HG03280 (cell line): Measurements from ENCODE around the gene CAMKMT.

ENCODE experiments used
- ATAC-seq: cut with Tn5 transposase; IDR thresholded peaks from one replicate; pipeline ENCODE4 v1.9.1; 2021; ENCODE audit warnings: mild to moderate bottlenecking, moderate library complexity; ENCODE audit not compliant: unreplicated experiment

Gene CAMKMT

DNA sequence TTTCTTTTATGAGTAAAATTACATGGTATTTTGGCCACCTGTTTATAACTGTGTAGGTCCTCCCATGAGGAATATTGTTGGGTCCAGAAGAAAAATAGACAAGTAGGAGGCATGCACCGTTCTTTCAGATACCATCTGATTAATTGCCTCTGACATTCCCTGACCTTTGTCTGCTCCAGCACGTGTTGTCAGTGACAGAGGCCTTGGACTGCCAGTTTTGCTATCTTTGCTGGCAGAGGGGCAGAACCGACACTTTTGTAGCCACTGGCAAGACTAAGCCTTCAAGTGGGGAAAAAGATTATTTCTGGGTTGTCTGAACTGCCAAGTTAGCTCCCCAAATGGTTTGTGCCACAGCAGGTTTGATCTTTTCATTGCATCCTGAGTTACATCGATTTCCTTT, 276.9 kb downstream of the CAMKMT start:
- no peak for ATAC-seq

DNA sequence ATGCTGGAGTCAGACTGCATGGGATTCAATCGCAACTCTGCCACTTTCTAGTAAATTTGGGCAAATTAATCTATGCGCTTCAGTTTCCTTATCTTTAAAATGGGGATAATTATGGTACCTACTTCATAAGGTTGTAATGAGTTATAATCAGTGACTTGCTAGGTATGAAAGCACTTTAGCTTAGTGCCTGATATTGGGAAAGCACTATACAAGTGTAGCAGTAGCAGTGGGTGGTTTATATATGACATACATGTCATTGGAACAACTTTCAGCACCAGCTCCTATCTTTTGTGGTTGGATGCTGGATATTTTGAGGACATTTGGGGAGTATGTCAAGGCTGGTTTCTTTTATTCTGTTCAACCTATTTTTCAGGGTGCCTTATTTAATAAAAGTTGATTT, 277.7 kb downstream of the CAMKMT start:
- no peak for ATAC-seq

DNA sequence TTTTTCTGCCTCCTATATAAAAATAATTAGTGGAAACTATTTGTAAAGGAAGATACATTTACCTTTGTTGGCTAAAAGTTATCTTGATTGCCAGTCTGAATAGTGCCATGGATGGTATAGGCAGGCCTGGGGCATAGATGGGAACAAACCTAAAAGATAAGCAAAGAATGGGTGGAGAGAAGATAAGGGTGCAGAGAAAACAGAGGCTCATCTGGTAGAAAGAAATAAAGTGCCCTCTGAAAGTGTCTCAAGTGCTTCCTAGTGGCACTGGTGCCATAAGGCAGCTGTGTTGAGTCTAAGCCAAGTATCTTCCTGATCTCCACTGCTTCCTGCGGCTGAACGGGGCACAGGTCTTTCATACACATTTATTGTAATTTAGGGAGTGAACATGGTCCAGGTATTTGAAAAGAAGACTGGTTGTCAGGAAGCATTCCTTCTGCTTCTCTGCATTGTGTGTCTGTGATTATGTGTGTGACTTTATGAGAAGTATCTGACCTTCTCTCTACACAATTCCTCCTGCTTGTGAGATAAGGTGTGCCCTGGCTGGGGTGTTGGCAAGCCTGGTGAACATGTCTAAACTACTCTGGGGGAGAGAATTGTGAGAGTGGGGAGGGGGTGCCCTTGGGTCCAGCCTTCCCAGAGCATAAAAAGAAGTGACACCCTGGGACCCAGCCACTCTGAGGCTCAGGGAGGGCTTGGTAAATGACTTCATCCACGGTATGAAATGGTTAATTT, 280.5 kb downstream of the CAMKMT start:
- no peak for ATAC-seq

DNA sequence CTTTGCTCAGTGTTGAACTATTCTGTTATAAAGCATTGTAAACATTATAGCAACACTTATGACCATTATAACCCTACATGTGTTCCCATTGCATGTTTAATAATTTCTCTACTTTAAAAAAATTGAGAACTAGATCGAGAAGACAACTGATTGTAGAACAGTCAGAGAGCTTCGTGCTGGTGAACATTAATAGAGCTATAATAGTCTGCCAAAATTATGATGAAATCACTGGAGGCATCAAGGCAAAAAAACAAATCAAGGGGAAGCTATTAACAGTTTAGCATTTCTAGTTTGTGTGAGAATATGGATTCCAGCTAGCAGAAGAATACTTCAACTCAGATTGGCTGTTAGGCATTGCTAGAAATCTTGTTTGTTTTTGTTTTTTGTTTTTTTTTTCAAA, 284.2 kb downstream of the CAMKMT start:
- no peak for ATAC-seq

DNA sequence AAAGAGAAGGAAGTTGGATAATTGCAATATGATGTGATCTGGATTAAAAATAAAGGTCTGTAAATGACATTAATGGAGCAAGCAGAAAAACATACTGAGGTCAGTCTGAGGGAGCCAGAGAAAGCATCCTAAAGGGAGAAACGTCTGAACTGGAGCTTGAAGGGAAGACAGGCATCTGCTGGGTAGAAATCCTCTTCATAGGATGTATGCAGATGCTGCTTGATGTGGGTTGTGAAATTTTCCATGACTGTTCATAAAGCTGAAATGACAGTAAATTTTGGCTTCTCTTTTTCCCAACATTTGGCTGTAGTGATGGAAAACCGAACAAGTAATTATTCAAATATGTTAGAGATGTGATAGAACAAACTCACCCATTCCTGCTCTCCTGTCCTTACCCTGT, 287.6 kb downstream of the CAMKMT start:
- no peak for ATAC-seq

DNA sequence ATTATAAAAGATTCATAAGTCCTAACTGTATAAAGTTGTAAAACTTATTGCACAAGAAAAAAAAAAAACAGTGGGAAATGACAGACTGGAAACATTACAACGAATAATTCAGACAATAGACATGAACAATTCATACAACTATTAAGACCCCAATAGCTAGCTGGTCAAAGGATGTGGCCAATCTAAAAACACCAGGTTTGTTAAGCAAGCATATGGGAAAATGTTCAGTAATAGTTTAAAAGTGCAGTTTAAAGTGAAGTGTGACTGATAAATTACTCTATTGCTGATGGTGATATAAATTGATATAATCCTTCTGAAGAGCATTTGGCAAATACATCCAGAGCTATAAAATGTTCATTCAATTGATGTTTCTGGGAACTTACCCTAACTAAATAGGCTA, 289.0 kb downstream of the CAMKMT start:
- ATAC-seq, result no peak

DNA sequence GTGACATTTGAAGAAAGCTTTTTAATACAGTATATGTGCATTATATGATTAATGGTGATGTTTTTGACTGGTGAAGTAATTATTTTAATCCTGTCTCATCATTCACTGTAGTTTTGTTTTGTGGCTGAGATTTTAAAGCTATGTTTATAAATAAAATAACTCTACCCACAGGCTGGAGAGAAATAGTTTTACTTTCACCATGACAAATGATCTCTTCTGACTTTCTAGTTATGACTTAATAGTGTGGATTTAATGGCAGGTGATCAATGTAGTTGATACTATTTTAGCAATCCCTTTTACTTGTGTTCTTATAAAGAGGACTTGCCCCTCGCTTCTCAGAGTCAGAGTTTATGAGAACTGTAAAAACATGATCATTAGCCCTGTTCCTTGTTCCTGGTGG, 290.2 kb downstream of the CAMKMT start:
- no peak for ATAC-seq

DNA sequence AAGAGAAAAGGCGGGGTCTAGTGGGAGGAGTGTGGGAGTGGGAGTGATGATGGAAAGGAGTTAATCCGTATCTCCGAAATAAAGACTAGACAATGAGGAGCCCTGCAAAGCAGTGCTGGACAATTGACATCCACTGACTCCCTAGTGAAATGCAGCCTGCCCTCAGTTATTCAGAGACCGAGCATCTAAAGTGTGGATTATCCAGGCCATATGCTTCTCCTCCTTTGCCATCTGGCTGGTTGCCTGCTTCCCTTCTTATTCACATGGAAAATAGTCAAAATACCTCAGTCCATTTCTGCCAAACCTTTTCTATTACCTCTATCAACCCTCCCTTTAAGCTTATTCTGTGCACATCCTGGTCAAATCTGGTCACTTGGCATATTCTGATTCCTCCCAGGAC, 291.0 kb downstream of the CAMKMT start:
- ATAC-seq, result no peak

DNA sequence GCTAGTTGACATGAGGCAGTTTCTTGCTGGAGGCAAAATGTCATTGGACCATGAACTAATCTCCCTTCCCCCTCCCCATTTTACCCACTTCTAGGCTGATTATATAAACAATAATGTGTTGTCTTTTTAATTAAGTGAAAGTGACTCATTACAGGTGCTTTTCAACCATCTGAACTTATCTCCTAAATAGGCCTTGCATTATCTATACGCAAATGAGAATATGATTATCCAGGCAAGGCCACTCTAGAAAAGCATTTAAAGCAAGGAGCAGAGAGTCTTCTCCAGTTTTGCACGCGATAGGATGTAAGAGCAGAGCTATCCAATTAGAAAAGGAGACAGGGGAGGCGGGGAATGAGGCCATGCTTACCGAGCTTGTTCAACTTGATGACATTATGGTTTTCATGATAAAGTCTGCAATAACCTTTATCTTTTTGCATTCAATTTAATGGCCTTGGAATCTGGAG, 293.7 kb downstream of the CAMKMT start:
- no peak for ATAC-seq

DNA sequence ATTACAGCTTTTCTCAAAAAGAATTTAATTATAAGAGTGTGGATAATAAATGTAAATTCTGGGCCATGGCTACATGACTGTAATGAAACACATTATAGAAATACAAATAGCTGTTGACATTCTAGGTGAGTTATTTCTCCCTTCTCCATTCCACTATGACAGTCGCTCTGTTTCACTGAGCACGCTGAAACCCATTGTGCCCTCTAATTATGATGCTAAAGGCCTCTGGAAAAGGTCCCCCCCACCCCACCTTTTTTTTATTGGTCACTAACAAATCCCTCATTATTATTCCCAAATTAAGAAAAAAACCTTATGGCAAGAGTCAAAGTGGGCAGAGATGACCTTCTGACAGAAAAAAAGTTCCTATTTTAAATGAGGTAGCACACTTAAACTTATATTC, 294.7 kb downstream of the CAMKMT start:
- ATAC-seq, result no peak

DNA sequence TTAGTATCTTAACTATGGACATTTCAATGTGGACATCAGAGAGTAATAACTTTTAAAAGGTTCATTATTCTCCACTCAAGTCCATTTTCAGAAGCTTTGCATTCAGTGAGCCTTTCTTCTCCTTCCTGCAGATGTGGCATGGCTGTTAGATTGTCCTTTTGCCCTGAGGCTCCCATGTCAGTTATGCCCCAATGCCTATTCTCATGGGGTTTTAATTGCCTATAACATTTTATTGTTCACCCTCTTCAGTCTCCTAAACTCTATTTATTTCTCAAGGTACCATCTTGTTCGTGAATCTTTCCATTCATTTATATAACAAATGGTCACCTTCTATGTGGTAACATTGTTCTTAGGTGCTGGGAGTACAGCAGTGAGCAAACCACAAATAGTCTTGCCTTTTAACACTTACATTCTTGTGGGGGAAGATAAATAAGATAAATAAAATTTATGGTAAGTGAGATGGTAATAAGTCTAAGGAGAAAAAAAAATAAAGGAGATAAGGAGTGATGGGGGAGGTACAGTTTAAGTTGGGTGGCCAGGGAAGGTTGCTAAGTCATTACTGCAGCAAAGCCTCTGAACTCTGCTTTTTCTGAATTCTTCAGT, 301.8 kb downstream of the CAMKMT start:
- no peak for ATAC-seq

DNA sequence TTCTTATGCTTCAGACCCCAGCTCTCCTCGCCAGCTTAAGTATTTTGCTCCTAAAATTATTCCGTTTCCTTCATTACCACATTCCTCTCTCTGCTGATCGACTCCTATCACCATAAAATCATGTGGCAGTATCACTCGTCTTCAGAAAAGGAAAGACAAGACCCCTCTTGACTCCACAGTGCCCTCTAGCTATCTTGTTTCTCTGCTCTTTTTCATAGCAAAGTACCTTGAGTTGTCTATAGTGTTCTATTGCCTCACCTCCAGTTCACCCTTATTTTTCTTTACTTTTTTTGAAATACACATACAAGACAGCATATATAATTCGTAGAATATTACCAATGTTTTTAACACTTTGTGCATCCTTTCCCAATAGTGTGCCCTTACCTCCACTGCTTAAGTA, 306.6 kb downstream of the CAMKMT start:
- no peak for ATAC-seq

DNA sequence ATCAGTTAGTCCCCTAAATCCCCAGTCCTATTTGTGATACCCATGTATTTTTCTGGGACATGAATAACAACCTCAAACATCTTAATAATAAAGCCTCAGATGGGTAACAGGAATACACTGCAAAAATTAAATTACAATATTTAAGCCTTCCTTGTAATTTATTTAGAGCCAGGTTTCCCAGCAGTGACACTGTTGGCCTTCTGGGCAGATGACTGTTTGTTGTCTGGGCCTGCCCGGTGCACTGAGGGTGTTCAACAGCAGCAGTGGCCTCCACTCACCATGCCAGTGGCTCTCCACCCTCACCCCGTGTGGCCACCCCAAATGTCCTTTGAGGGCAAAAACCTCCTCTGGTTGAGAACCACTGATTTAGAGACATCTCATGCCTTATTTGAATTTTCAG, 309.5 kb downstream of the CAMKMT start:
- no peak for ATAC-seq

DNA sequence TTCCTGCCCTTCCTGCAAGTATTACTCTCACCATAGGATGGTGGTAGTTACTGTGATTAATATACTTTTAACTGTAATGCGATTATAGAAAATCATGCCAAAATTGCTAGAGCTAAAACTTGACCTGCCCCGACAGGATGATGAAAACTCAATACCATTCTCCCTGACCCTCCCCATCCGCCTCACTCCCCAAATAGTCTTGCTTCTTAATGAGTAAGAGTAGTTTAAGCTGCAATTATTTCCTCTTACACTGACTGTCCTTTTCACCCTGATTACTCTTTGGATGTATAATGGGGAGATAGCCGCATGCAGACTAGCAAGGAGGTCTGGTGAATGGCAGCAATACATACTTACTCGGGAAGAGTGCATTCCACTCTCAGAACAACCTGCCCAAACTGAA, 310.2 kb downstream of the CAMKMT start:
- ATAC-seq, result no peak

DNA sequence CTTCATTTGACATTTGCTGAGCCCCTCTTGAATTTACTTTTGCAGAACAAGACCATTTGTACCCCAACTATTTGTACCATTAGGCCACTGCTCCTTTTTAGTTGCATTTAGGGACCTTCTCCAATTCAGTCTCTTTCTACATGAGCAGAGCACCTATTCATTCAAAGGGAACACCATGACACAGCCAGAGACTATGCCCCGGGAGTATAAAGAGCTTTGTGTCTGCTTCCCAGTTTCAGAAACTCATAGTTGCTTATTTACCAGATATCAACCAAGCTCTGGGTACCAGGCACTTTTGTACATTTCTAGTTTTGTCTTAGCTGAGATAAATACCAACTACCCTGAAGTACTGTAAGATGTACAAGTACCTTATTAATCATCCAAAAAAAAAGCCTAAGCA, 310.7 kb downstream of the CAMKMT start:
- no peak for ATAC-seq

DNA sequence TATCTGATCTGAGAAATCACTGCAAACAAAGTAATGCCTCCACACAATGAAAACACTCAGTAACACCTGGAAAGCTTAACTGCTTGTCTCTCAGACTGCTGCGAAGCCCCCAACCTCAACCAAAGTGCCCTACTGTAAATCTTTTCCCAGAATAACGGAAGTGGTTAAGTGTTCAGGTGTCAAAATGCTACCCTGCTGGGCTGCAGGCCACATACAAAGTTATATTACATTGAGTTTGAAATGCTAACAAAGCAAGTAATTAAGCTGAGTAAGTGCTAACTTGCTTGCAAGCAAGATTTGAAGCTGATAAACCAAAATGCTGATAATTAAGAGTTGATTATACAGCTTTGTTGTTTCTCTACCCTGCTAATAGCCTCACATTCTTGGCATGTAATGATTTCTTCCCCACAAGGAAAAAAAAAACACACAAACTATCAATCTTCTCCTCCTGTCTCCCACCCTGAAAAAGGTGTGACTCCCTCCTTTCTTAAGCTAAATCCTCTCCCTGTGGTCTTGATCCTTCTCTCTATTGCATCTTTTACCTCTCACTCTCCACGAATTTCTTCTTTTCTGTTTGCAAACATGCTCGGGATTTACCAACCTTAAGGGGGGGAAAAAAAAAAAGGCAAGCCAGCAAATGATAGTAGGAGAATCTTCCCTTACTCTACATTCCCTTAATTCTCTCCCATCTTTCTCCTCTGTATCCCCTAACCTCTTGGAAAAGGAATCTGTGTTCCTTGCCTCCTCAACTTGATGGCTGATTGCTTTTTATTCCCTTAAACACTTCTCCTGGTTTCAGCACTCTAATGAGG, 312.9 kb downstream of the CAMKMT start:
- ATAC-seq, result no peak

DNA sequence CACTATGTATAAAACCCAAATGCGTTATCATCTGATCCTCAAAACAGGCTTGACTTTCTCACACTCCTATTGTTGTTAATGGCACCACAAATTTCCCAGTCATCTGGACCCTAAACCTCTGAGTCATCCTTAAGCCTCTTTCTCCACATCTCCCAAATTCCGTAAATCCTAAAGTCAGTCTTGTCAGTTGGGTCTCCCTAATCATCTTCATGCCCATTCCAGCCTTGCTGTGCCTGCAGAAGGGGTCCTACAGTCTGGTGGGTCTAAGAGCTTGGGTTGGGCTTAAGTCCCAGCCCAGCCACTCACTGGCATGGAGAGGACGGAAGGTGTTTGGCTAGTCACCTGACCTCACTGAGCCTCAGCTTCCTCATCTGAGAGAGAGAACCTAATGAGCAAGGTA, 314.6 kb downstream of the CAMKMT start:
- ATAC-seq, result no peak

DNA sequence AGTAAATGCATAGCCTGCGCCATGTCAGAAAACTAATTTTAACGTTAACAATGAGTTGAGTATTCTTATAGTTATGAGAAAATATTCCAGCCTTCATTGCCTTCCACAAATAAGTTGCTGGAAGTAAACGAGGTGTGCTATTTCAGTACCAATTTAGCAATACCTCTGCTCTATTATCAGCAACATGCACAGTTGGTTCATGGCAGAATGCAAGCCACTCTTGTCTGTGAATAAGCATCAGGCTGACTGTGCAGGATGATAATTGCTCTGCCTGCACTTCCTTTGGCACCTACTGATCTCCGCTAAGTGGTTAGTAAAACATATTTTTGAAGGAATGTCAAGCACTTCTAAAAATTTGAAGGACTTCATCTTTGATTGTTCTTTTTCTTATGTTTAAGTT, 317.8 kb downstream of the CAMKMT start:
- no peak for ATAC-seq

DNA sequence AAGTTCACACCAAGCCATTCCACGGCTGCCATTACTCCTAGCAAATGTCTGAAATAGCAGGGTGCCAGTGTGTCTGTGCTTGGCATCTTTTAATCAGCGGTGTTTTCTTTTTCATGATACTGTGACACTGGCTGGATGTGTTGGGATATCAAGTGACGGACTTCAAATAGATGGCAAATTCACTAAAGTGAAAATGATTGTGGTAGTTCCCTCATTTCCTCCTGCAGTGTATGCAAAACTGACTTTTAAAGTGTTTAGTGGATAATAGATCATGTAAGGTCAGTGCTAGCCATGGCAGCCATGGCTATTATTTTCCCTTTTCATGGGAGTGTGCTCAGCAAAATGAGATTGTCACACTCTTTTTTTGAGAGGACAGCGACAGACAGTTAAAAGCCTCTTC, 318.2 kb downstream of the CAMKMT start:
- no peak for ATAC-seq

DNA sequence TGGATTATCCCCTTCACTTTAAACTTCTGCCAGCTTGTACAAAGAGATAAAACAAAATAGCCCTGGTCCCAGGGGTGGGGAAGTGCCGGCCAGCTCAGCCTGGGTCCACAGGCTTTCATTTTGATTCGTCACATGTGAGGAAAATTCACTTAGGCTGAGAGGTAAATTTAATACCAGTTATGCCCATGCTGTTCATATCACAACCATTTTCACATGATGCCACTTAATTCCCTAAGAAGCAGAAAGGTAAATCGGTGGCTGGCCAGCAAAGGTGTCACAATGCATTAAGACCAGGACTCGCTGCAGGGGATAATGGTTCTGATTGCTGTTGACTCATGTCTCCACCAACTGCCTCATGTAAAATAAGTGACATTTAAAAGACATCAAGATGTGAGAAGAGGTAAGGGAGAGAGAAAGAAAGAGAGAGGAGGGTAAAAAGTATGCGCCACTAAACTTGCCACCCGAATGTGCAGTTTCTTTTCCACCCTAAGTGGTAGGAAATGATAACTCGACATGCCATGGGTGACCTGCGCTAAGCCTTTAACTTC, 318.8 kb downstream of the CAMKMT start:
- ATAC-seq, result no peak

DNA sequence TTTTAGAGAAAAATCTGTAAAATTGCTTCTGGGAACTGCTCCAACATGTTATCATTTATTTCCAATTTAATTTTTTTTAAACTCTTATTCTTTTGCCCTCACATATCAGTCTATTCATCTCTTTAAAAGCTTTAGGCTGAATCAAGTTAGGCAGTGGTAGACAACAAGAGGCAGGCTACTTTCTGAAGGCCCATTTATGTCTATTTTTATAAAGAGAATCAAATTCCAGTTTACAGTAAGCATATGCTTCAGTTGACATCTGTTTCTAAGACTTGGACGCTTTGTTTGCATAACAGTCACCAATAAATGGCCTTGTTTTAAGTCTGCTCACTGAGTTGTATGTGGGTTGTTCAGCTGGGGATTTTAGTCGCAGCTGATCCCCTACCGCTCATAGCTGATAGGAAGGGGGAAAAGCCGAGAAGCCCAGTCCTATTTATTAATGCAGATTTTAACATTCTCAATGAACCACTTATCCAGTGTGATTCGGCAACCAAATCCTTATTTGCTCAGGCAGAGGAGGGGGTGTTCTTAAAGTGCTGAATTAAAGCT, 319.3 kb downstream of the CAMKMT start:
- no peak for ATAC-seq
